ENCODE measurements around the gene ZKSCAN2. TPM values are rescaled to one million over a fixed set of nuclear protein-coding genes. Genes with fewer than 3 reads are reported as not detected.

ZKSCAN2 gene
- total RNA-seq, 3 donors from 2014 or later: 3.9 to 5.0 (median 4.6) TPM

GRCh38 chr16:25257956-25258860 is 563 bp upstream of the ZKSCAN2 start:
- Histone ChIP-seq H3K4me3 (peak overlapping the region; percentile 76 to 94 (median 79)), H3K27ac (peak overlapping the region; percentile 97 to 98), H3K27me3 (no peaks in the 10 kb centered on the region), H3K9me3 (no peaks in the 10 kb centered on the region), H3K4me1 (peaks cover 0 to 14% of the 10 kb centered on the region in 2 donors), H3K36me3 (no peaks in the 10 kb centered on the region)
- intact Hi-C loops (cut with DNase I; ENCODE audit: low total_unique reads): no loop called here
- TF ChIP-seq, protein P1, sequence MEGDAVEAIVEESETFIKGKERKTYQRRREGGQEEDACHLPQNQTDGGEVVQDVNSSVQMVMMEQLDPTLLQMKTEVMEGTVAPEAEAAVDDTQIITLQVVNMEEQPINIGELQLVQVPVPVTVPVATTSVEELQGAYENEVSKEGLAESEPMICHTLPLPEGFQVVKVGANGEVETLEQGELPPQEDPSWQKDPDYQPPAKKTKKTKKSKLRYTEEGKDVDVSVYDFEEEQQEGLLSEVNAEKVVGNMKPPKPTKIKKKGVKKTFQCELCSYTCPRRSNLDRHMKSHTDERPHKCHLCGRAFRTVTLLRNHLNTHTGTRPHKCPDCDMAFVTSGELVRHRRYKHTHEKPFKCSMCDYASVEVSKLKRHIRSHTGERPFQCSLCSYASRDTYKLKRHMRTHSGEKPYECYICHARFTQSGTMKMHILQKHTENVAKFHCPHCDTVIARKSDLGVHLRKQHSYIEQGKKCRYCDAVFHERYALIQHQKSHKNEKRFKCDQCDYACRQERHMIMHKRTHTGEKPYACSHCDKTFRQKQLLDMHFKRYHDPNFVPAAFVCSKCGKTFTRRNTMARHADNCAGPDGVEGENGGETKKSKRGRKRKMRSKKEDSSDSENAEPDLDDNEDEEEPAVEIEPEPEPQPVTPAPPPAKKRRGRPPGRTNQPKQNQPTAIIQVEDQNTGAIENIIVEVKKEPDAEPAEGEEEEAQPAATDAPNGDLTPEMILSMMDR (IDR thresholded peaks at IDR 0.05): peak in 1 of 3 donors; percentile 21
- TF ChIP-seq POLR2A (IDR thresholded peaks at IDR 0.05): no peak
- TF ChIP-seq POLR2AphosphoS5 (IDR thresholded peaks at IDR 0.05): peak in 1 of 3 donors; percentile 9
- DNase-seq (ENCODE audit: low spot score in 2 of 2): peak; percentile 59 to 86

DNA sequence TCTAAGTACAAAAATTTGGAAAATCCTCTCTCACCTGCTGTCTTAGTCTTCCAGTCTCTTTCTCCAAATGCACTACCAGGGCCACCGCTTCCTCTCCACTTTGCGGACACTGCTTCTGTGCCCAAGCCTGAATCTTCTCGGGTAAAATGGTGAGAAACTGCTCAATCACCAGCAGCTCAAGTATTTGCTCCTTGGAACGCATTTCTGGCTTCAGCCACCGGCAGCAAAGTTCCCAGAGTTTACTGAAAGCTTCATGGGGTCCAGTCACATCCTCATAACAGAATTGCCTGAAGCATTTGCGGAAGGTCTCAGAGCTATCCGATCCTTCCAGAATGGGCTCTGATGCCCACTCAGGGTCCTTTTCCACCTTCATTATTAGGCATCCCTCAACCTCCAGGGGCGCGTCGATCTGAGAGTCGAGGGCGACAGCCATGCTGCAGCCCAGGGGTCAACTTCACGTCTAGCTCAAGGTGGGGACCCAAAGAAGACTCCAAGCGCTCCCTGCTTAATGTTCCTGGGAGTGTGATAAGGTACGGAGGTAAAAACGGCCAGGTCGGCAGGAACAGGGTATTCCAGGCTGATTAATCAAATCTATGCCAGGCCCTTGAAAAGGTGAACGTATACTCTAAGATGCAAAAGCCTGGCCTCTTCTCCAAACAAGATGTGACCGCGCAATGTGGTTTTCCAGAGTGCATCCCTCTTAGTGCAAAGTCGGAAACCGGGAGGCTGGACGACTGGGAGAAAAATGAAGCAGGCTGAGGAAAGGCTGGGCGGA is 763 bp downstream of the ZKSCAN2 start:
- H3K4me1 ChIP-seq: peaks cover 0 to 14% of the 10 kb centered on the region in 2 donors
- intact Hi-C loops (cut with DNase I; ENCODE audit: low total_unique reads): no loop called here
- DNase-seq (ENCODE audit: low spot score in 2 of 2): no peak

GRCh38 chr16:25253322-25253721 is 4.3 kb downstream of the ZKSCAN2 start:
- no peaks in the 10 kb centered on the region for H3K36me3 ChIP-seq
- H3K9me3 ChIP-seq: no peaks in the 10 kb centered on the region
- intact Hi-C loops (cut with DNase I; ENCODE audit: low total_unique reads): no loop called here
- TF ChIP-seq, protein P1 (IDR thresholded peaks at IDR 0.05): no peak
- no peak for TF ChIP-seq POLR2AphosphoS5 (IDR thresholded peaks at IDR 0.05)
- no peak for TF ChIP-seq POLR2A (IDR thresholded peaks at IDR 0.05)
- DNase-seq (ENCODE audit: low spot score in 2 of 2): no peak
- peaks cover 0 to 14% of the 10 kb centered on the region in 2 donors for H3K4me1 ChIP-seq
- H3K27ac ChIP-seq: no peak overlapping the region
- no peaks in the 10 kb centered on the region for H3K27me3 ChIP-seq
- H3K4me3 ChIP-seq: no peak overlapping the region

More for the DNA sequence above, 763 bp downstream of the ZKSCAN2 start:
- H3K4me3 ChIP-seq: peak overlapping the region; percentile 76 to 94 (median 79)
- peak overlapping the region; percentile 97 to 98 for H3K27ac ChIP-seq
- no peaks in the 10 kb centered on the region for H3K27me3 ChIP-seq
- H3K36me3 ChIP-seq: no peaks in the 10 kb centered on the region
- TF ChIP-seq, protein P1 (IDR thresholded peaks at IDR 0.05): no peak
- TF ChIP-seq POLR2AphosphoS5 (IDR thresholded peaks at IDR 0.05) (no peak), POLR2A (IDR thresholded peaks at IDR 0.05) (no peak)
- H3K9me3 ChIP-seq: no peaks in the 10 kb centered on the region

DNA sequence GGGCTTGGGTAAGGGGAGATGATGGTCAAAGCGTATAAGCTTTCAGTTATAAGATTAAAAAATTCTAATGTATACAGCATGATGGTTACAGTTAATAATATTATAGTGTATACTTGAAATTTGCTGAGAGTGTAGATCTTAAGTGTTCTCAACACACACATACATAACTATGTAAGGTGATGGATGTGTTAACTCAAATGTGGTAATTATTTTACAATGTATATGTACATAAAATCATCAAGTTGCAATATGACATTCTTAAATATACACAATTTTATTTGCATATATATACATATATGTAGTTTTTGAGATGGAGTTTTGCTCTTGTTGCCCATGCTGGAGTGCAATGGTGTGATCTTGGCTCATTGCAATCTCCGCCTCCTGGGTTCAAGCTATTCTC is 7.2 kb downstream of the ZKSCAN2 start:
- intact Hi-C loops (cut with DNase I; ENCODE audit: low total_unique reads): no loop called here
- H3K9me3 ChIP-seq: peaks cover 0 to 6% of the 10 kb centered on the region in 2 donors
- TF ChIP-seq POLR2A (IDR thresholded peaks at IDR 0.05) (no peak), POLR2AphosphoS5 (IDR thresholded peaks at IDR 0.05) (no peak)
- TF ChIP-seq, protein P1 (IDR thresholded peaks at IDR 0.05): no peak
- H3K27me3 ChIP-seq: no peaks in the 10 kb centered on the region
- no peaks in the 10 kb centered on the region for H3K36me3 ChIP-seq
- peaks cover 0 to 1% of the 10 kb centered on the region in 2 donors for H3K4me1 ChIP-seq
- DNase-seq (ENCODE audit: low spot score in 2 of 2): no peak
- H3K4me3 ChIP-seq: no peak overlapping the region
- H3K27ac ChIP-seq: no peak overlapping the region

Data from breast epithelium (tissue), 4 donors.